HepG2 (cell line): ENCODE results near the gene CAPN10. TPM values are rescaled to one million over a fixed set of nuclear protein-coding genes. Genes with fewer than 3 reads are reported as not detected.

Experiments used
- ATAC-seq: fragments of 200-7000 bp; cut with Tn5 transposase; 3 replicates; pipeline ENCODE4 v1.9.1; 2020; ENCODE audit warnings: mild to moderate bottlenecking, moderate library complexity
- BruUV-seq: library from RNA; stranded (reverse); fragments of 400-500 nt; replicated peaks from 2 replicates; lab custom pipeline; 2021; lab: Mats Ljungman, UMichigan
- CTCF ChIA-PET: fragments of 300-600 bp; formaldehyde crosslinking; extraction: SDS; loops from one replicate; lab custom pipeline; 2021; ENCODE audit warnings: low total read pairs, inconsistent platforms, low intra/inter-chr PET ratio; lab: Yijun Ruan, JAX
- POLR2A ChIA-PET: fragments of 350-600 bp; sonication (Branson Sonifier 250); formaldehyde crosslinking; loops from one replicate; lab custom pipeline; 2020; ENCODE audit warnings: antibody characterized with exemption, inconsistent platforms; lab: Yijun Ruan, JAX
- DNase-seq: peaks from one replicate; pipeline ENCODE4 v3.0.0-alpha.2; 2015; ENCODE audit warnings: low spot score
- FAIRE-seq: peaks from 3 replicates; lab custom pipeline; 2011; peaks lifted over from hg19 to GRCh38; lab: Jason Lieb, UNC
- H2AFZ ChIP-seq: one replicate; pipeline ENCODE4 v1.6.1; 2011; ENCODE audit warnings: low read length, inconsistent platforms
- H3K27ac ChIP-seq: fragments of 300-600 bp; 3 replicates; pipeline ENCODE4 v1.8.0; 2011; ENCODE audit warnings: mixed run types, mild to moderate bottlenecking, mixed read lengths, low read length, inconsistent platforms; ENCODE audit not compliant: insufficient read depth; ENCODE audit errors: extremely low read length
- H3K27me3 ChIP-seq, 2 experiments: fragments of 200-600 bp in 1 of 2; 2 replicates in 1 of 2; 3 replicates in 1 of 2; pipeline versions ENCODE4 v1.6.0 to v1.8.0; 2011; ENCODE audit warnings: low read length in 2 of 2, mild to moderate bottlenecking in 2 of 2, moderate library complexity in 2 of 2, inconsistent platforms in 1 of 2; ENCODE audit not compliant: insufficient read depth in 2 of 2, control insufficient read depth in 1 of 2
- H3K36me3 ChIP-seq, 2 experiments: fragments of 200-600 bp in 1 of 2; replicated peaks in 1 of 2; 2 replicates in 1 of 2; 3 replicates in 1 of 2; pipeline versions ENCODE4 v1.5.1 to v1.8.0; 2011; ENCODE audit warnings: low read length in 2 of 2, inconsistent platforms in 1 of 2; ENCODE audit not compliant: insufficient read depth in 2 of 2, control insufficient read depth in 1 of 2
- H3K4me1 ChIP-seq: 2 replicates; pipeline ENCODE4 v1.5.1; 2012; ENCODE audit warnings: low read length, inconsistent platforms; ENCODE audit not compliant: insufficient read depth
- H3K4me2 ChIP-seq: 2 replicates; pipeline ENCODE4 v1.6.0; 2011; ENCODE audit warnings: low read depth, low read length, inconsistent platforms
- H3K4me3 ChIP-seq, 3 experiments: fragments of 200-600 bp in 1 of 3; sonication (generic), shearing (Covaris generic) in 1 of 3; replicated peaks in 1 of 3; 2 replicates each; pipeline ENCODE4 v1.5.1; 2011 to 2016; ENCODE audit warnings: low read length in 3 of 3, inconsistent platforms in 2 of 3, low read depth in 2 of 3, mild to moderate bottlenecking in 2 of 3, control low read depth in 1 of 3, mixed read lengths in 1 of 3; ENCODE audit not compliant: insufficient read depth in 1 of 3
- H3K79me2 ChIP-seq: one replicate; pipeline ENCODE4 v1.6.1; 2011; ENCODE audit warnings: low read length, inconsistent platforms; ENCODE audit not compliant: insufficient read depth
- H3K9ac ChIP-seq: 2 replicates; pipeline ENCODE4 v1.6.0; 2011; ENCODE audit warnings: mild to moderate bottlenecking, low read depth, low read length, inconsistent platforms; ENCODE audit not compliant: insufficient read depth
- H3K9me3 ChIP-seq: 2 replicates; pipeline ENCODE4 v1.5.1; 2012; ENCODE audit warnings: mild to moderate bottlenecking, low read length
- H4K20me1 ChIP-seq: 2 replicates; pipeline ENCODE4 v1.6.0; 2011; ENCODE audit warnings: inconsistent platforms, mild to moderate bottlenecking, low read length, moderate library complexity; ENCODE audit not compliant: insufficient read depth
- CHD2 ChIP-seq: IDR thresholded peaks from 2 replicates; pipeline ENCODE4 v1.6.1; 2011; ENCODE audit warnings: low read depth, low read length, improper control_type of control experiment
- HDAC2 ChIP-seq: sonication (generic); formaldehyde crosslinking; IDR thresholded peaks from 2 replicates; pipeline ENCODE4 v1.4.0; 2020; ENCODE audit warnings: missing genetic modification reagents
- MAZ ChIP-seq, 2 experiments: sonication (generic) in 1 of 2; formaldehyde crosslinking in 1 of 2; IDR thresholded peaks; 2 replicates each; pipeline versions ENCODE4 v1.5.0 to v1.6.1; 2012 to 2020; ENCODE audit warnings: low read depth in 2 of 2, mild to moderate bottlenecking in 2 of 2, borderline replicate concordance in 1 of 2, improper control_type of control experiment in 1 of 2, low read length in 1 of 2, missing genetic modification reagents in 1 of 2, moderate library complexity in 1 of 2
- THYN1 ChIP-seq: sonication (generic); formaldehyde crosslinking; IDR thresholded peaks from 2 replicates; pipeline ENCODE4 v1.8.1; 2023; ENCODE audit warnings: low read depth, mild to moderate bottlenecking, moderate library complexity, missing genetic modification reagents, borderline replicate concordance
- ZC3H4 ChIP-seq: sonication (generic); formaldehyde crosslinking; IDR thresholded peaks from 2 replicates; pipeline ENCODE4 v1.4.0; 2020; ENCODE audit warnings: missing genetic modification reagents, borderline replicate concordance
- ZFP36 ChIP-seq: fragments of 150-350 bp; IDR thresholded peaks from 2 replicates; pipeline ENCODE4 v1.6.1; 2018; ENCODE audit warnings: borderline replicate concordance, low read length, low read depth; ENCODE audit not compliant: partially characterized antibody
- ZNF317 ChIP-seq: sonication (generic); formaldehyde crosslinking; IDR thresholded peaks from 2 replicates; pipeline ENCODE4 v1.5.0; 2020; ENCODE audit warnings: mild to moderate bottlenecking, missing genetic modification reagents
- ZNF512 ChIP-seq: sonication (generic); formaldehyde crosslinking; IDR thresholded peaks from 2 replicates; pipeline ENCODE4 v1.4.0; 2020; ENCODE audit warnings: mild to moderate bottlenecking, missing genetic modification reagents
- ZNF691 ChIP-seq: sonication (generic); formaldehyde crosslinking; IDR thresholded peaks from 2 replicates; pipeline ENCODE4 v1.4.0; 2020; ENCODE audit warnings: missing genetic modification reagents, low read depth, mild to moderate bottlenecking, borderline replicate concordance
- ZNF784 ChIP-seq: sonication (generic); formaldehyde crosslinking; IDR thresholded peaks from 2 replicates; pipeline ENCODE4 v1.5.1; 2020; ENCODE audit warnings: missing genetic modification reagents, mild to moderate bottlenecking, borderline replicate concordance
- ZNF839 ChIP-seq: sonication (generic); formaldehyde crosslinking; IDR thresholded peaks from 2 replicates; pipeline ENCODE4 v1.4.0; 2020; ENCODE audit warnings: missing genetic modification reagents, mild to moderate bottlenecking, borderline replicate concordance
- ZSCAN22 ChIP-seq: sonication (generic); formaldehyde crosslinking; IDR thresholded peaks from 2 replicates; pipeline ENCODE4 v1.4.0; 2020; ENCODE audit warnings: mild to moderate bottlenecking, missing genetic modification reagents
- WGBS: methylation state at CpG from one replicate; pipeline ENCODE4 v1.1.6; 2017; ENCODE audit warnings: low lambda C conversion rate; 5-methylcytosine and 5-hydroxymethylcytosine counted together
- in situ Hi-C: cut with HindIII; loops from 2 replicates; pipeline ENCODE4 v1.10.0; 2017; ENCODE audit warnings: low pct_unique_long_range_greater_than_20kb; ENCODE audit not compliant: extremely low pct_ligation_motif_present
- intact Hi-C: fragments of 100-400 bp; cut with micrococcal nuclease; formaldehyde crosslinking; loops from one replicate; pipeline ENCODE4 v1.10.0; 2022; ENCODE audit not compliant: unreplicated experiment
- polyA plus RNA-seq, 8 experiments: library from polyadenylated mRNA; depleted of rRNA in 3 of 8; stranded (reverse) in 7 of 8; unstranded in 1 of 8; fragments of >200 nt; fragmentation: Illumina TruSeq in 4 of 8; extraction: Trizol in 4 of 8; gene quantifications; 2 replicates each; pipeline versions ENCODE4 v1.2.1 to v1.2.3, GENCODE V29; 2011 to 2016; ENCODE audit warnings: low read depth in 4 of 8, missing spikeins in 1 of 8, mixed read lengths in 1 of 8; ENCODE audit not compliant: insufficient read depth in 1 of 8
- total RNA-seq, 5 experiments: library from RNA; depleted of rRNA; stranded (reverse); fragments of >200 nt; fragmentation: Illumina TruSeq; extraction: Trizol; gene quantifications; 2 replicates each; pipeline ENCODE4 v1.2.3, GENCODE V29; 2016; ENCODE audit warnings: low read depth in 1 of 5

The CAPN10 gene
- total and polyA plus RNA-seq, 2 of the 13 experiments (the other 11 are each of a cell fraction or from before 2014, with no cell fraction given) = 27.6 to 32.4 TPM

GRCh38 chr2:240559286-240559685 lies 27.2 kb upstream of the CAPN10 start:
- H3K4me2 ChIP-seq = peak overlapping the region; percentile 93
- no peak for DNase-seq
- no peak overlapping the region for H2AFZ ChIP-seq
- H3K9ac ChIP-seq = peak overlapping the region; percentile 92
- H3K27me3 ChIP-seq = no peaks in the 10 kb centered on the region
- 87% methylated on average over 3 of the region's 3 CpGs for WGBS
- H3K36me3 ChIP-seq = peaks cover 8 to 18% of the 10 kb centered on the region in 2 experiments
- no TSS peak for BruUV-seq
- in situ Hi-C loops (loop anchor here (25.0 kb wide), 1 partner anchor 653 kb away; no protein-coding TSS in a partner anchor), intact Hi-C loops (no loop called here)
- 0 out of 2 replicates have a peak, but pooled peaks have one; percentile 41 for TF ChIP-seq ZNF839
- 0 out of 2 replicates have a peak, but pooled peaks have one; percentile 2 for TF ChIP-seq ZSCAN22 (CRISPR knock-in tag)
- TF ChIP-seq ZC3H4 (CRISPR knock-in tag) = 0 out of 2 replicates have a peak, but pooled peaks have one; percentile 40
- TF ChIP-seq ZFP36 = no peak
- TF ChIP-seq ZNF512 = 0 out of 2 replicates have a peak, but pooled peaks have one; percentile 9
- no peak for TF ChIP-seq THYN1 (CRISPR knock-in tag)
- no peak for TF ChIP-seq HDAC2 (CRISPR knock-in tag)
- 0 out of 2 replicates have a peak, but pooled peaks have one; percentile 43 for TF ChIP-seq ZNF691
- TF ChIP-seq ZNF784 = no peak
- TF ChIP-seq ZNF317 = 0 out of 2 replicates have a peak, but pooled peaks have one; percentile 6
- TF ChIP-seq CHD2 = no peak
- TF ChIP-seq MAZ (IDR thresholded peaks at IDR 0.05; ENCODE audit: borderline replicate concordance, low read depth, low read length) = no peak
- 0 out of 2 replicates have a peak, but pooled peaks have one; percentile 7 for TF ChIP-seq MAZ (CRISPR knock-in tag; IDR thresholded peaks at IDR 0.05; ENCODE audit: low read depth)
- ATAC-seq = no peak
- peaks cover 28% of the 10 kb centered on the region for H3K79me2 ChIP-seq
- peaks cover 41% of the 10 kb centered on the region for H3K4me1 ChIP-seq
- no peak for FAIRE-seq
- ChIA-PET POLR2A (interaction anchor here (4.9 kb wide), 1 partner anchor 28 kb away, joined by 86 read pairs; the partner anchor contains the start of gene CAPN10), CTCF (no interaction called here)
- peak overlapping the region; percentile 90 for H3K27ac ChIP-seq
- H3K9me3 ChIP-seq = no peaks in the 10 kb centered on the region
- peak overlapping the region; percentile 79 to 85 (median 80); a peak in 3 of 6 replicates for H3K4me3 ChIP-seq
- no peaks in the 10 kb centered on the region for H4K20me1 ChIP-seq
